ENCODE results near the gene RIMS3. TPM values are rescaled to one million over a fixed set of nuclear protein-coding genes. Genes with fewer than 3 reads are reported as not detected.
A peak's percentile ranks its signal among the peaks of the same experiment; 100 is the strongest.

The RIMS3 gene
- total RNA-seq, 1 donor from 2014 or later = 4.3 TPM

GRCh38 chr1:40676501-40676900 is 11.0 kb upstream of the RIMS3 start:
- no peak overlapping the region for H3K4me3 Mint-ChIP-seq (ENCODE audit: unreplicated experiment)
- H3K27ac Mint-ChIP-seq (ENCODE audit: unreplicated experiment) = no peak overlapping the region
- Histone ChIP-seq H3K4me2 (ENCODE audit: low read length) (no peak overlapping the region), H3K4me3 (ENCODE audit: insufficient read depth, low read depth, low read length) (no peak overlapping the region), H3K4me1 (ENCODE audit: insufficient read depth, low read length) (no peaks in the 10 kb centered on the region), H3K9ac (ENCODE audit: low read length) (no peak overlapping the region), H3K36me3 (ENCODE audit: insufficient read depth, low read length) (no peaks in the 10 kb centered on the region), H3K27ac (ENCODE audit: low read depth, low read length) (no peak overlapping the region), H3K79me2 (ENCODE audit: insufficient read depth, low read length) (no peaks in the 10 kb centered on the region), H3K9me3 (ENCODE audit: insufficient read depth, low read depth, low read length) (no peaks in the 10 kb centered on the region), H4K20me1 (ENCODE audit: insufficient read depth, low read length) (no peaks in the 10 kb centered on the region), H3K27me3 (ENCODE audit: insufficient read depth, low read length) (no peaks in the 10 kb centered on the region), H2AFZ (ENCODE audit: low read depth, low read length) (no peak overlapping the region)
- no peaks in the 10 kb centered on the region for H3K9me3 Mint-ChIP-seq (ENCODE audit: unreplicated experiment)
- no peak for TF ChIP-seq EZH2 (IDR thresholded peaks at IDR 0.05; ENCODE audit: insufficient read depth, low read length)
- TF ChIP-seq, protein P1, sequence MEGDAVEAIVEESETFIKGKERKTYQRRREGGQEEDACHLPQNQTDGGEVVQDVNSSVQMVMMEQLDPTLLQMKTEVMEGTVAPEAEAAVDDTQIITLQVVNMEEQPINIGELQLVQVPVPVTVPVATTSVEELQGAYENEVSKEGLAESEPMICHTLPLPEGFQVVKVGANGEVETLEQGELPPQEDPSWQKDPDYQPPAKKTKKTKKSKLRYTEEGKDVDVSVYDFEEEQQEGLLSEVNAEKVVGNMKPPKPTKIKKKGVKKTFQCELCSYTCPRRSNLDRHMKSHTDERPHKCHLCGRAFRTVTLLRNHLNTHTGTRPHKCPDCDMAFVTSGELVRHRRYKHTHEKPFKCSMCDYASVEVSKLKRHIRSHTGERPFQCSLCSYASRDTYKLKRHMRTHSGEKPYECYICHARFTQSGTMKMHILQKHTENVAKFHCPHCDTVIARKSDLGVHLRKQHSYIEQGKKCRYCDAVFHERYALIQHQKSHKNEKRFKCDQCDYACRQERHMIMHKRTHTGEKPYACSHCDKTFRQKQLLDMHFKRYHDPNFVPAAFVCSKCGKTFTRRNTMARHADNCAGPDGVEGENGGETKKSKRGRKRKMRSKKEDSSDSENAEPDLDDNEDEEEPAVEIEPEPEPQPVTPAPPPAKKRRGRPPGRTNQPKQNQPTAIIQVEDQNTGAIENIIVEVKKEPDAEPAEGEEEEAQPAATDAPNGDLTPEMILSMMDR (IDR thresholded peaks at IDR 0.05; ENCODE audit: insufficient read depth, low read depth, low read length) = no peak
- FAIRE-seq = no peak
- H3K36me3 Mint-ChIP-seq (ENCODE audit: low read depth, unreplicated experiment) = peaks cover 1% of the 10 kb centered on the region
- DNase-seq (ENCODE audit: low read depth) = no peak
- H3K4me1 Mint-ChIP-seq (ENCODE audit: low read depth, unreplicated experiment) = no peaks in the 10 kb centered on the region
- H3K27me3 Mint-ChIP-seq (ENCODE audit: low read depth, unreplicated experiment) = peaks cover 23% of the 10 kb centered on the region

DNA sequence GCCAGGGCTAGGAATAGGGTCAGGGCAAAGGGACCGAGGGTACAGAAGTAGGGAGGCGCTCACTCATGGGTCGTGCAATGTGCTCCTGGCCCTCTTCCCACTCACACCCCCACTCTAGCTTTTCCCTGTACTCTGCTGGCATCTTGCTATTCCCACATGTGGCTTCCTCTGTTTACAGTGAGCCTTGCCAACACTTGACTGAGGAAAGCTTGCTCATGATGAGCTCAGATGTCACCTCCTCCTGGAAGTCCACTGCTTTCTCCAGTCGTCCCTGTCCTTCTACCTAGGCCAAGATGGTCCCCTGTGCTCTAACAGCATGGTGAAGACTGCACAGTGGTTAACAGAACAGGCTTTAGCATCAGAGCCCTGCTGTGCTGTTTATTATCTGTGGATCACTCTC is 8.0 kb upstream of the RIMS3 start:
- Histone ChIP-seq H3K27me3 (ENCODE audit: insufficient read depth, low read length) (no peaks in the 10 kb centered on the region), H3K4me1 (ENCODE audit: insufficient read depth, low read length) (no peaks in the 10 kb centered on the region), H2AFZ (ENCODE audit: low read depth, low read length) (no peak overlapping the region), H3K79me2 (ENCODE audit: insufficient read depth, low read length) (no peaks in the 10 kb centered on the region), H3K4me3 (ENCODE audit: insufficient read depth, low read depth, low read length) (no peak overlapping the region), H4K20me1 (ENCODE audit: insufficient read depth, low read length) (no peaks in the 10 kb centered on the region), H3K9me3 (ENCODE audit: insufficient read depth, low read depth, low read length) (no peaks in the 10 kb centered on the region), H3K27ac (ENCODE audit: low read depth, low read length) (no peak overlapping the region), H3K36me3 (ENCODE audit: insufficient read depth, low read length) (no peaks in the 10 kb centered on the region), H3K9ac (ENCODE audit: low read length) (no peak overlapping the region), H3K4me2 (ENCODE audit: low read length) (no peak overlapping the region)
- Mint-ChIP-seq H3K27me3 (ENCODE audit: low read depth, unreplicated experiment) (peaks cover 30% of the 10 kb centered on the region), H3K27ac (ENCODE audit: unreplicated experiment) (no peak overlapping the region), H3K36me3 (ENCODE audit: low read depth, unreplicated experiment) (no peaks in the 10 kb centered on the region), H3K9me3 (ENCODE audit: unreplicated experiment) (no peaks in the 10 kb centered on the region), H3K4me1 (ENCODE audit: low read depth, unreplicated experiment) (no peaks in the 10 kb centered on the region), H3K4me3 (ENCODE audit: unreplicated experiment) (no peak overlapping the region)
- TF ChIP-seq EZH2 (IDR thresholded peaks at IDR 0.05; ENCODE audit: insufficient read depth, low read length) = no peak
- TF ChIP-seq, protein P1 (IDR thresholded peaks at IDR 0.05; ENCODE audit: insufficient read depth, low read depth, low read length) = no peak
- no peak for DNase-seq (ENCODE audit: low read depth)
- FAIRE-seq = no peak

DNA sequence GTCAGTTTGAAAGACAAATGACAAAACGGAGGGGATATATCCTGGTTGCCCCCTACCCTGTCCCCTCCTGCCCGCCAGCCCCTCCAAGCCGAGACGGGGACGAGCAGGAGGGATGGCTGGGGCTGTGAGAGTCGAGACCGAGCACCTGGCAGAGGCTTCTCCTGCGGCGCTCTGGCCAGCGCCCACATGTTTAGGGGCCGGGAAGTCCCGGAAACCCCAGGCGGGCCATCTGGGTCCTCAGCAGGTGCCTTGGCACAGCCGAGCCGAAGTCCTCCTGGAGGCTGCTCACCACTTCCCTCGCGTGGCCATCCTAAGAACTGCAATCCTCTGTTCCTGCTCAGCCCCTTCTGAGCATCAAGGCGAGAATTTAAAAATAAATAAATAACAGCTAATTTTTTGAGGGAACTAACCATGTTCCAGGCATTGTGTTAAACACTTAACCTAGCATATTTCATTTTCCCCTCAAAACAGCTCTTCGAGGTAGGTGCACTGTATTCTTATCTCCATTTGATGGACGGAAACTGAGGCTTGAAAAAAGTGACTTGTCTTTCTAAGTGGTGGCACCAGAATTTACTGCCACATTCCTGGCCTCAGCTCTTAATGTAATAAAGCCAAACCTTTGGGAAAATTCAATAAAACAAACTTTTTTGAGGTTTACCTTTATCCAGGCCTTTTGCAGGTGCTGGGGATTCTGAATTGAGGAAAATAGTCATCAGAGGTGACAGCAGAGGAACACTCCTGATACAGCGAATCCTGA is 3.5 kb upstream of the RIMS3 start:
- Mint-ChIP-seq H3K9me3 (ENCODE audit: unreplicated experiment) (no peaks in the 10 kb centered on the region), H3K36me3 (ENCODE audit: low read depth, unreplicated experiment) (no peaks in the 10 kb centered on the region), H3K4me3 (ENCODE audit: unreplicated experiment) (no peak overlapping the region), H3K27me3 (ENCODE audit: low read depth, unreplicated experiment) (peaks cover 23% of the 10 kb centered on the region), H3K4me1 (ENCODE audit: low read depth, unreplicated experiment) (no peaks in the 10 kb centered on the region), H3K27ac (ENCODE audit: unreplicated experiment) (no peak overlapping the region)
- H3K4me1 ChIP-seq (ENCODE audit: insufficient read depth, low read length) = no peaks in the 10 kb centered on the region
- no peak overlapping the region for H3K9ac ChIP-seq (ENCODE audit: low read length)
- H3K4me3 ChIP-seq (ENCODE audit: insufficient read depth, low read depth, low read length) = no peak overlapping the region
- no peaks in the 10 kb centered on the region for H3K9me3 ChIP-seq (ENCODE audit: insufficient read depth, low read depth, low read length)
- no peak overlapping the region for H3K4me2 ChIP-seq (ENCODE audit: low read length)
- no peak overlapping the region for H3K27ac ChIP-seq (ENCODE audit: low read depth, low read length)
- peaks cover 7% of the 10 kb centered on the region for H3K27me3 ChIP-seq (ENCODE audit: insufficient read depth, low read length)
- H3K79me2 ChIP-seq (ENCODE audit: insufficient read depth, low read length) = no peaks in the 10 kb centered on the region
- no peak overlapping the region for H2AFZ ChIP-seq (ENCODE audit: low read depth, low read length)
- H4K20me1 ChIP-seq (ENCODE audit: insufficient read depth, low read length) = no peaks in the 10 kb centered on the region
- DNase-seq (ENCODE audit: low read depth) = peak; percentile 14
- no peaks in the 10 kb centered on the region for H3K36me3 ChIP-seq (ENCODE audit: insufficient read depth, low read length)
- FAIRE-seq = no peak
- TF ChIP-seq, protein P1 (IDR thresholded peaks at IDR 0.05; ENCODE audit: insufficient read depth, low read depth, low read length) = peak; percentile 89
- no peak for TF ChIP-seq EZH2 (IDR thresholded peaks at IDR 0.05; ENCODE audit: insufficient read depth, low read length)
